OCI-LY3 (cell line): ENCODE measurements around the gene ASTN1.

Experiments
- CTCF ChIP-seq: fragments of 200-600, 300-600 bp; sonication (generic); IDR thresholded peaks from 2 replicates; pipeline ENCODE4 v1.5.1; 2014; ENCODE audit warnings: antibody characterized with exemption, low read length, low read depth
- EZH2phosphoT487 ChIP-seq: fragments of 200-600 bp; shearing (Covaris generic); IDR thresholded peaks from 2 replicates; pipeline ENCODE4 v1.6.1; 2018; ENCODE audit warnings: antibody characterized with exemption, mixed run types, low read depth

GRCh38 chr1:176816232-176816631 is 348.3 kb downstream of the ASTN1 start:
- no peak for TF ChIP-seq CTCF
- TF ChIP-seq EZH2phosphoT487: no peak
